H9 (cell line): Measurements from ENCODE around the gene PRPS2. TPM values are rescaled to one million over a fixed set of nuclear protein-coding genes. Genes with fewer than 3 reads are reported as not detected.

Experiments
- DNase-seq: peaks from one replicate; pipeline ENCODE4 v3.0.0-alpha.2; 2017
- H2AFZ ChIP-seq: one replicate; pipeline ENCODE4 v1.6.1; 2013; ENCODE audit warnings: mild to moderate bottlenecking, low read length, control low read depth, moderate library complexity
- H2AK5ac ChIP-seq: 2 replicates; pipeline ENCODE4 v1.6.1; 2013; ENCODE audit warnings: low read length, control low read depth, mixed read lengths; ENCODE audit not compliant: insufficient read length
- H2BK120ac ChIP-seq: one replicate; pipeline ENCODE4 v1.6.1; 2013; ENCODE audit warnings: low read depth, mild to moderate bottlenecking, low read length, control low read depth, inconsistent platforms; ENCODE audit not compliant: poor library complexity, severe bottlenecking
- H2BK12ac ChIP-seq: 2 replicates; pipeline ENCODE4 v1.6.1; 2013; ENCODE audit warnings: low read length, control low read depth, mixed read lengths, low read depth; ENCODE audit not compliant: insufficient read length
- H2BK15ac ChIP-seq: 2 replicates; pipeline ENCODE4 v1.6.1; 2013; ENCODE audit warnings: low read depth, low read length, control low read depth
- H2BK20ac ChIP-seq: one replicate; pipeline ENCODE4 v1.6.1; 2013; ENCODE audit warnings: low read depth, mild to moderate bottlenecking, low read length, control low read depth, inconsistent platforms; ENCODE audit not compliant: poor library complexity, severe bottlenecking
- H2BK5ac ChIP-seq: 2 replicates; pipeline ENCODE4 v1.6.1; 2013; ENCODE audit warnings: low read length, control low read depth, mixed read lengths; ENCODE audit not compliant: insufficient read length
- H3K14ac ChIP-seq: 2 replicates; pipeline ENCODE4 v1.6.1; 2013; ENCODE audit warnings: low read length, control low read depth; ENCODE audit not compliant: insufficient read depth
- H3K18ac ChIP-seq: 2 replicates; pipeline ENCODE4 v1.6.1; 2013; ENCODE audit warnings: low read depth, mild to moderate bottlenecking, mixed read lengths, low read length, control low read depth; ENCODE audit not compliant: insufficient read length
- H3K23ac ChIP-seq: 2 replicates; pipeline ENCODE4 v1.6.1; 2013; ENCODE audit warnings: low read length, control low read depth, mixed read lengths, low read depth; ENCODE audit not compliant: insufficient read length
- H3K23me2 ChIP-seq: 2 replicates; pipeline ENCODE4 v1.6.1; 2013; ENCODE audit warnings: low read depth, mild to moderate bottlenecking, mixed read lengths, low read length, control low read depth; ENCODE audit not compliant: insufficient read length, poor library complexity, severe bottlenecking
- H3K27ac ChIP-seq: 2 replicates; pipeline ENCODE4 v1.5.1; 2013; ENCODE audit warnings: low read length, control low read depth, mixed read lengths, low read depth; ENCODE audit not compliant: insufficient read length
- H3K27me3 ChIP-seq: 2 replicates; pipeline ENCODE4 v1.6.1; 2013; ENCODE audit warnings: low read length, control low read depth, inconsistent platforms; ENCODE audit not compliant: insufficient read depth
- H3K4ac ChIP-seq: 2 replicates; pipeline ENCODE4 v1.6.1; 2013; ENCODE audit warnings: low read depth, mild to moderate bottlenecking, control low read depth, inconsistent platforms, low read length, moderate library complexity
- H3K4me1 ChIP-seq: 2 replicates; pipeline ENCODE4 v1.6.1; 2013; ENCODE audit warnings: low read length, control low read depth, inconsistent platforms; ENCODE audit not compliant: insufficient read depth
- H3K4me2 ChIP-seq: 2 replicates; pipeline ENCODE4 v1.6.1; 2013; ENCODE audit warnings: low read length, control low read depth, mixed read lengths; ENCODE audit not compliant: insufficient read length, insufficient read depth
- H3K56ac ChIP-seq: 2 replicates; pipeline ENCODE4 v1.6.1; 2013; ENCODE audit warnings: low read depth, mild to moderate bottlenecking, mixed read lengths, low read length, control low read depth; ENCODE audit not compliant: insufficient read length
- H3K79me1 ChIP-seq: 2 replicates; pipeline ENCODE4 v1.6.1; 2013; ENCODE audit warnings: low read depth, mild to moderate bottlenecking, moderate library complexity, low read length, control low read depth, inconsistent platforms; ENCODE audit not compliant: insufficient read depth, poor library complexity, severe bottlenecking
- H3K79me2 ChIP-seq: 2 replicates; pipeline ENCODE4 v1.6.1; 2013; ENCODE audit warnings: low read length, control low read depth, inconsistent platforms; ENCODE audit not compliant: insufficient read depth
- H3K9ac ChIP-seq: 2 replicates; pipeline ENCODE4 v1.6.1; 2013; ENCODE audit warnings: low read length, control low read depth, mixed read lengths; ENCODE audit not compliant: insufficient read length; ENCODE audit errors: extremely low read depth
- H3K9me3 ChIP-seq: one replicate; pipeline ENCODE4 v1.6.1; 2013; ENCODE audit warnings: low read depth, low read length, inconsistent platforms; ENCODE audit not compliant: control insufficient read depth
- H3T11ph ChIP-seq: one replicate; pipeline ENCODE4 v1.6.1; 2013; ENCODE audit warnings: mild to moderate bottlenecking, low read length, control low read depth, inconsistent platforms
- H4K20me1 ChIP-seq: one replicate; pipeline ENCODE4 v1.6.1; 2013; ENCODE audit not compliant: control insufficient read depth, insufficient read length, insufficient read depth
- H4K5ac ChIP-seq: 2 replicates; pipeline ENCODE4 v1.6.1; 2013; ENCODE audit warnings: low read depth, mild to moderate bottlenecking, mixed read lengths, low read length, control low read depth; ENCODE audit not compliant: insufficient read length
- H4K8ac ChIP-seq: replicated peaks from 2 replicates; pipeline ENCODE4 v1.6.1; 2013; ENCODE audit warnings: low read length, control low read depth, mixed read lengths, low read depth; ENCODE audit not compliant: insufficient read length
- H4K91ac ChIP-seq: 2 replicates; pipeline ENCODE4 v1.6.1; 2013; ENCODE audit warnings: low read depth, mild to moderate bottlenecking, moderate library complexity, mixed read lengths, low read length, control low read depth; ENCODE audit not compliant: insufficient read length
- H3K27ac Mint-ChIP-seq, 3 experiments: 2 replicates in 2 of 3; 3 replicates in 1 of 3; pipeline ENCODE4 v1.8.0; 2020 to 2021; ENCODE audit warnings: mixed read lengths in 3 of 3, mild to moderate bottlenecking in 1 of 3, moderate library complexity in 1 of 3
- H3K27me3 Mint-ChIP-seq: 2 replicates; pipeline ENCODE4 v1.8.0; 2021; ENCODE audit warnings: low read depth, mild to moderate bottlenecking, moderate library complexity, mixed read lengths
- H3K36me3 Mint-ChIP-seq, 3 experiments: 2 replicates in 2 of 3; 3 replicates in 1 of 3; pipeline ENCODE4 v1.8.0; 2020 to 2021; ENCODE audit warnings: low read depth in 3 of 3, mixed read lengths in 3 of 3; ENCODE audit not compliant: insufficient read depth in 1 of 3
- H3K4me1 Mint-ChIP-seq, 2 experiments: 2 replicates each; pipeline ENCODE4 v1.8.0; 2020; ENCODE audit warnings: mixed read lengths in 2 of 2
- H3K4me3 Mint-ChIP-seq, 2 experiments: 2 replicates in 1 of 2; 3 replicates in 1 of 2; pipeline ENCODE4 v1.8.0; 2020 to 2021; ENCODE audit warnings: mild to moderate bottlenecking in 2 of 2, mixed read lengths in 2 of 2, moderate library complexity in 1 of 2
- H3K9me3 Mint-ChIP-seq, 2 experiments: 2 replicates in 1 of 2; 3 replicates in 1 of 2; pipeline ENCODE4 v1.8.0; 2020; ENCODE audit warnings: mild to moderate bottlenecking in 2 of 2, mixed read lengths in 2 of 2, moderate library complexity in 1 of 2
- WGBS: extraction: QIAGEN DNeasy Blood & Tissue Kit; methylation state at CpG from one replicate; pipeline ENCODE4 v1.1.7; 2013; ENCODE audit warnings: missing lambda C conversion rate, low lambda C conversion rate, mixed read lengths; ENCODE audit not compliant: insufficient read length; ENCODE audit errors: extremely low coverage; 5-methylcytosine and 5-hydroxymethylcytosine counted together
- total RNA-seq: library from RNA; stranded (reverse); gene quantifications from 2 replicates; pipeline ENCODE4 v1.2.1, GENCODE V29; 2021
- TF ChIP-seq, protein P1 (sequence below): fragments of 200-600 bp; sonication (generic); conservative IDR thresholded peaks from 3 replicates; pipeline ENCODE4 v1.8.0; 2021; ENCODE audit warnings: antibody characterized with exemption, mild to moderate bottlenecking

PRPS2 gene
- total RNA-seq, 1 experiment from 2014 or later, result 28.0 TPM

DNA sequence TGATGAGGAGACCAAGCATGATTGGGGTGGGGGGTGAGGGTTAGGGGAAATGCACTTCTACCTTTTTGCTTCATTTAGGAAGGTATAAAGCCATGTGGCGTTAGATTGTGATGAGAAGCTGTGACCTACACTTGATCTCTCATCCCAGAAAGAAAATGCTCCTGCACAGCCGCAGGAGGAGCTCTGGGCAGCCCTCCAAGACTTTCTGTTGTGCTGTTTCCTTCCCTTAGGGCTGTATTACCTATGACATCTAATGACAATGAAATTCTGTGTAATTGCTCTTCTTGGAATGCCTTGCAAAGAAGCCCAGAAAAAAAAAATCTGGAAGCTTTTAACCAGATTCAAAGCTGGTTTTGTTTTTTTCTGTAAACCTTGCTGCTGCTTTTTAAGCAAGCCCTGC is 13.4 kb downstream of the PRPS2 start:
- no peak for DNase-seq
- peaks cover 47 to 67% (median 67%) of the 10 kb centered on the region in 3 experiments for H3K36me3 Mint-ChIP-seq
- Histone ChIP-seq H3K27ac (no peak overlapping the region), H4K20me1 (no peaks in the 10 kb centered on the region), H3K79me2 (no peaks in the 10 kb centered on the region), H3T11ph (no peak overlapping the region), H2BK12ac (no peak overlapping the region), H3K79me1 (no peaks in the 10 kb centered on the region), H2AK5ac (no peak overlapping the region), H2BK20ac (no peak overlapping the region), H2BK5ac (no peak overlapping the region), H3K23me2 (no peaks in the 10 kb centered on the region), H2BK15ac (no peak overlapping the region), H3K4ac (no peak overlapping the region), H3K4me1 (no peaks in the 10 kb centered on the region), H3K56ac (no peak overlapping the region), H4K91ac (no peak overlapping the region), H3K9me3 (no peaks in the 10 kb centered on the region), H3K14ac (no peak overlapping the region), H3K9ac (no peak overlapping the region), H4K5ac (no peak overlapping the region), H2BK120ac (no peak overlapping the region), H3K4me2 (no peak overlapping the region), H2AFZ (no peak overlapping the region), H4K8ac (no peak overlapping the region), H3K27me3 (no peaks in the 10 kb centered on the region), H3K18ac (no peak overlapping the region), H3K23ac (no peak overlapping the region)
- H3K9me3 Mint-ChIP-seq, result peaks cover 58 to 73% of the 10 kb centered on the region in 2 experiments
- no peak overlapping the region for H3K27ac Mint-ChIP-seq
- TF ChIP-seq, protein P1, sequence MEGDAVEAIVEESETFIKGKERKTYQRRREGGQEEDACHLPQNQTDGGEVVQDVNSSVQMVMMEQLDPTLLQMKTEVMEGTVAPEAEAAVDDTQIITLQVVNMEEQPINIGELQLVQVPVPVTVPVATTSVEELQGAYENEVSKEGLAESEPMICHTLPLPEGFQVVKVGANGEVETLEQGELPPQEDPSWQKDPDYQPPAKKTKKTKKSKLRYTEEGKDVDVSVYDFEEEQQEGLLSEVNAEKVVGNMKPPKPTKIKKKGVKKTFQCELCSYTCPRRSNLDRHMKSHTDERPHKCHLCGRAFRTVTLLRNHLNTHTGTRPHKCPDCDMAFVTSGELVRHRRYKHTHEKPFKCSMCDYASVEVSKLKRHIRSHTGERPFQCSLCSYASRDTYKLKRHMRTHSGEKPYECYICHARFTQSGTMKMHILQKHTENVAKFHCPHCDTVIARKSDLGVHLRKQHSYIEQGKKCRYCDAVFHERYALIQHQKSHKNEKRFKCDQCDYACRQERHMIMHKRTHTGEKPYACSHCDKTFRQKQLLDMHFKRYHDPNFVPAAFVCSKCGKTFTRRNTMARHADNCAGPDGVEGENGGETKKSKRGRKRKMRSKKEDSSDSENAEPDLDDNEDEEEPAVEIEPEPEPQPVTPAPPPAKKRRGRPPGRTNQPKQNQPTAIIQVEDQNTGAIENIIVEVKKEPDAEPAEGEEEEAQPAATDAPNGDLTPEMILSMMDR, result no peak
- H3K4me3 Mint-ChIP-seq, result no peak overlapping the region
- WGBS, result no CpG with 5 or more reads among the region's 2 CpGs
- peaks cover 0 to 4% of the 10 kb centered on the region in 2 experiments; a peak in 3 of 4 replicates for H3K4me1 Mint-ChIP-seq
- no peaks in the 10 kb centered on the region for H3K27me3 Mint-ChIP-seq
